Mesenchymal stem cell (in vitro differentiated cells and primary cell): ENCODE data around the gene HRNR.
"Not testable (repeated sequence)": the region's sequence is repeated elsewhere in the genome, so short reads cannot be mapped to it uniquely, and the experiment has no call there.

Experiments used
- DNase-seq: peaks from one replicate; pipeline ENCODE4 v3.0.0-alpha.2; 2013
- H2AFZ ChIP-seq: one replicate; pipeline ENCODE4 v1.6.1; 2013; ENCODE audit warnings: low read depth, mild to moderate bottlenecking, control low read depth, inconsistent platforms, low read length, moderate library complexity
- H2AK5ac ChIP-seq: 2 replicates; pipeline ENCODE4 v1.6.1; 2013; ENCODE audit warnings: low read length, moderate library complexity, mild to moderate bottlenecking, inconsistent platforms; ENCODE audit not compliant: severe bottlenecking
- H2BK120ac ChIP-seq: one replicate; pipeline ENCODE4 v1.6.1; 2013; ENCODE audit warnings: low read depth, mild to moderate bottlenecking, inconsistent platforms, low read length, moderate library complexity
- H2BK12ac ChIP-seq, 2 experiments: one replicate each; pipeline ENCODE4 v1.6.1; 2013; ENCODE audit warnings: inconsistent platforms in 2 of 2, low read length in 2 of 2, mild to moderate bottlenecking in 2 of 2, moderate library complexity in 2 of 2, control low read depth in 1 of 2
- H2BK15ac ChIP-seq: one replicate; pipeline ENCODE4 v1.6.1; 2013; ENCODE audit warnings: mild to moderate bottlenecking, low read depth, inconsistent platforms; ENCODE audit not compliant: poor library complexity, severe bottlenecking
- H2BK5ac ChIP-seq: 2 replicates; pipeline ENCODE4 v1.6.1; 2013; ENCODE audit warnings: low read depth, mild to moderate bottlenecking, low read length, control low read depth, inconsistent platforms; ENCODE audit not compliant: poor library complexity, severe bottlenecking
- H3K14ac ChIP-seq, 2 experiments: one replicate each; pipeline ENCODE4 v1.6.1; 2013; ENCODE audit warnings: inconsistent platforms in 2 of 2, low read length in 2 of 2, control low read depth in 1 of 2, mild to moderate bottlenecking in 1 of 2, moderate library complexity in 1 of 2
- H3K18ac ChIP-seq, 2 experiments: one replicate each; pipeline ENCODE4 v1.6.1; 2013; ENCODE audit warnings: inconsistent platforms in 2 of 2, low read length in 2 of 2, control low read depth in 1 of 2, low read depth in 1 of 2, mild to moderate bottlenecking in 1 of 2
- H3K23ac ChIP-seq, 2 experiments: one replicate each; pipeline ENCODE4 v1.6.1; 2013; ENCODE audit warnings: inconsistent platforms in 2 of 2, low read length in 2 of 2, mild to moderate bottlenecking in 2 of 2, moderate library complexity in 2 of 2, control low read depth in 1 of 2
- H3K27ac ChIP-seq: 2 replicates; pipeline ENCODE4 v1.5.1; 2013; ENCODE audit warnings: mild to moderate bottlenecking, moderate library complexity, low read length, control low read depth, inconsistent platforms; ENCODE audit not compliant: poor library complexity, severe bottlenecking
- H3K27me3 ChIP-seq, 2 experiments: 2 replicates each; pipeline versions ENCODE4 v1.6.1 to v1.7.0; 2013; ENCODE audit warnings: low read length in 2 of 2, mild to moderate bottlenecking in 2 of 2, moderate library complexity in 2 of 2, control low read depth in 1 of 2, inconsistent platforms in 1 of 2; ENCODE audit not compliant: control insufficient read depth in 1 of 2, insufficient read depth in 1 of 2
- H3K36me3 ChIP-seq, 2 experiments: 2 replicates each; pipeline versions ENCODE4 v1.6.1 to v1.7.0; 2013; ENCODE audit warnings: low read length in 2 of 2, control low read depth in 1 of 2, inconsistent platforms in 1 of 2, low read depth in 1 of 2, mild to moderate bottlenecking in 1 of 2; ENCODE audit not compliant: insufficient read depth in 2 of 2, control insufficient read depth in 1 of 2
- H3K4ac ChIP-seq, 2 experiments: one replicate each; pipeline ENCODE4 v1.6.1; 2013; ENCODE audit warnings: inconsistent platforms in 2 of 2, low read length in 2 of 2, mild to moderate bottlenecking in 2 of 2, moderate library complexity in 2 of 2, control low read depth in 1 of 2, low read depth in 1 of 2
- H3K4me1 ChIP-seq: 2 replicates; pipeline ENCODE4 v1.6.1; 2013; ENCODE audit warnings: low read depth, low read length, control low read depth; ENCODE audit not compliant: control insufficient read depth, insufficient read depth
- H3K4me2 ChIP-seq: 2 replicates; pipeline ENCODE4 v1.6.1; 2013; ENCODE audit warnings: low read length, mild to moderate bottlenecking, inconsistent platforms; ENCODE audit not compliant: poor library complexity, severe bottlenecking
- H3K4me3 ChIP-seq, 2 experiments: 2 replicates each; pipeline versions ENCODE4 v1.5.1 to v1.7.0; 2013; ENCODE audit warnings: low read length in 2 of 2, mild to moderate bottlenecking in 2 of 2, control low read depth in 1 of 2, low read depth in 1 of 2; ENCODE audit not compliant: insufficient read depth in 1 of 2
- H3K79me1 ChIP-seq: replicated peaks from 2 replicates; pipeline ENCODE4 v1.6.1; 2013; ENCODE audit warnings: mild to moderate bottlenecking, control low read depth, low read length, inconsistent platforms; ENCODE audit not compliant: poor library complexity, severe bottlenecking
- H3K9ac ChIP-seq: 2 replicates; pipeline ENCODE4 v1.7.0; 2013; ENCODE audit warnings: mild to moderate bottlenecking, low read length, moderate library complexity
- H3K9me3 ChIP-seq: 2 replicates; pipeline ENCODE4 v1.7.0; 2013; ENCODE audit warnings: mild to moderate bottlenecking, low read length; ENCODE audit not compliant: control insufficient read depth
- H4K8ac ChIP-seq: one replicate; pipeline ENCODE4 v1.6.1; 2013; ENCODE audit warnings: inconsistent platforms, mild to moderate bottlenecking, low read length, moderate library complexity
- H4K91ac ChIP-seq: one replicate; pipeline ENCODE4 v1.6.1; 2013; ENCODE audit warnings: mild to moderate bottlenecking, low read length, inconsistent platforms
- WGBS: methylation state at CpG from one replicate; pipeline ENCODE4 v1.1.7; 2013; ENCODE audit warnings: mixed read lengths; 5-methylcytosine and 5-hydroxymethylcytosine counted together

The HRNR gene

DNA sequence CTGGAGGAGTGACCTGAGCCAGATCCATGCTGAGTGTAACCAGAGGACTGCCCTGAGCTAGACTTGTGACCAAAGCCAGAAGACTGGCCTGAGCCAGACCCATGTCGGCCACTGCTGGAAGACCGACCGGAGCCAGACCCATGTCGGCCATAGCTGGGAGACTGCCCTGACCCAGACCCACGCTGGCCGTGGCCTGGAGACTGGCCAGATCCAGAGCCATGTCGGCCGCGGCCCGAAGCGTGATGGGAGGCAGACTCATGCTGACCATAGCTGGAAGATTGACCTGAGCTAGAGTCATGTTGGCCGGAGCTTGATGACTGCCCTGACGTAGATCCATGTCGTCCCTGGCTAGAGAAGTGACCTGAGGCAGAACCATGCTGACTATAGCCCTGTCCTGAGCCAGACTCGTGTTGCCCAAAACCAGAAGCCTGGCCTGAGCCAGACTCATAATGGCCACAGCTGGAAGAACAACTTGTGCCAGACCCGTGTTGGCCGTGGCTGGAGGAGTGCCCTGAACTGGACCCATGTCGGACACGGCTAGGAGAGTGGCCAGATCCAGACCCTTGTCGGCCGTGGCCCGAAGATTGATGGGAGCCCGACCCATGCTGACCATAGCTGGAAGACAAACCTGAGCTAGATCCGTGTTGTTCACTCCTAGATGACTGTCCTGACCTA lies 5.1 kb downstream of the HRNR start:
- Histone ChIP-seq H3K23ac (no peak overlapping the region), H3K79me1 (no peaks in the 10 kb centered on the region), H3K27ac (no peak overlapping the region), H3K18ac (no peak overlapping the region), H3K4ac (no peak overlapping the region), H3K14ac (no peak overlapping the region), H3K9ac (no peak overlapping the region), H2BK5ac (no peak overlapping the region), H3K36me3 (no peaks in the 10 kb centered on the region), H2AFZ (no peak overlapping the region), H4K91ac (no peak overlapping the region), H2AK5ac (no peak overlapping the region), H2BK120ac (no peak overlapping the region), H2BK12ac (no peak overlapping the region), H3K9me3 (no peaks in the 10 kb centered on the region), H2BK15ac (no peak overlapping the region), H4K8ac (no peak overlapping the region), H3K4me1 (no peaks in the 10 kb centered on the region), H3K4me2 (no peak overlapping the region), H3K4me3 (no peak overlapping the region), H3K27me3 (no peaks in the 10 kb centered on the region)
- 83% methylated on average over 24 of the region's 24 CpGs for WGBS
- no peak for DNase-seq

DNA sequence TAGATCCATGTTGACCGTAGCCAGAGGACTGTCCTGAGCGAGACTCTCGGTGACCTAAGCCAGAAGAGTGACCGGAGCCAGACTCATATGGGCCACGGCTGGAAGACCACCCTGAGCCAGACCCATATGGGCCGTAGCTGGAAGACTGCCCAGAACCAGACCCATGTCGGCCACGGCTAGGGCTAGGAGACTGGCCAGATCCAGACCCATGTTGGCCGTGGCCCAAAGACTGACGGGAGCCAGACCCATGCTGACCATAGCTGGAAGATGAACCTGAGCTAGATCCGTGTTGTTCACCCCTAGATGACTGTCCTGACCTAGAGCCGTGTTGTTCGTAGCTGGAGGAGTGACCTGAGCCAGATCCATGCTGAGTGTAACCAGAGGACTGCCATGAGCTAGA lies 8.4 kb downstream of the HRNR start:
- not testable (repeated sequence) for H3K18ac ChIP-seq, H3K14ac ChIP-seq, H3K4me1 ChIP-seq, H2BK15ac ChIP-seq, H3K27me3 ChIP-seq, H3K27ac ChIP-seq, H3K79me1 ChIP-seq, H2BK5ac ChIP-seq, H3K9me3 ChIP-seq, H3K23ac ChIP-seq, H3K9ac ChIP-seq, H2BK120ac ChIP-seq, H2AK5ac ChIP-seq, H2BK12ac ChIP-seq, H4K91ac ChIP-seq, H3K4me2 ChIP-seq, H3K36me3 ChIP-seq, H2AFZ ChIP-seq, H3K4me3 ChIP-seq, DNase-seq, H3K4ac ChIP-seq, H4K8ac ChIP-seq
- WGBS, result 79% methylated on average over 2 of the region's 13 CpGs

DNA sequence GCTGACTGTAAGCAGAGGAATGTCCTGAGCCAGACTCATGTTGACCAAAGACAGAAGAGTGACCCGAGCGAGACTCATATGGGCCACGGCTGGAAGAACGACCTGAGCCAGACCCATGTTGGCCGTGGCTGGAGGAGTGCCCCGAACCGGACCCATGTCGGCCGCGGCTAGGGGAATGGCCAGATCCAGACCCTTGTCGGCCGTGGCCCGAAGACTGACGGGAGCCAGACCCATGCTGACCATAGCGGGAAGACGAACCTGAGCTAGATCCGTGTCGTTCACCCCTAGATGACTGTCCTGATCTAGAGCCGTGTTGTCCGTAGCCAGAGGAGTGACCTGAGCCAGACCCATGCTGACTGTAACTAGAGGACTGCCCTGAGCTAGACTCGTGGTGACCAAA lies 9.1 kb downstream of the HRNR start:
- H4K91ac ChIP-seq, H2BK5ac ChIP-seq, H3K27ac ChIP-seq, H3K4me3 ChIP-seq, H3K36me3 ChIP-seq, H3K4ac ChIP-seq, H3K23ac ChIP-seq, H2AK5ac ChIP-seq, H3K79me1 ChIP-seq, DNase-seq, H3K9ac ChIP-seq, H3K4me2 ChIP-seq, H2BK15ac ChIP-seq, H2BK12ac ChIP-seq, H2AFZ ChIP-seq, H3K18ac ChIP-seq, H3K14ac ChIP-seq, H2BK120ac ChIP-seq, H3K4me1 ChIP-seq, H3K27me3 ChIP-seq, H4K8ac ChIP-seq, H3K9me3 ChIP-seq: not testable (repeated sequence)
- no CpG with 5 or more reads among the region's 21 CpGs for WGBS

DNA sequence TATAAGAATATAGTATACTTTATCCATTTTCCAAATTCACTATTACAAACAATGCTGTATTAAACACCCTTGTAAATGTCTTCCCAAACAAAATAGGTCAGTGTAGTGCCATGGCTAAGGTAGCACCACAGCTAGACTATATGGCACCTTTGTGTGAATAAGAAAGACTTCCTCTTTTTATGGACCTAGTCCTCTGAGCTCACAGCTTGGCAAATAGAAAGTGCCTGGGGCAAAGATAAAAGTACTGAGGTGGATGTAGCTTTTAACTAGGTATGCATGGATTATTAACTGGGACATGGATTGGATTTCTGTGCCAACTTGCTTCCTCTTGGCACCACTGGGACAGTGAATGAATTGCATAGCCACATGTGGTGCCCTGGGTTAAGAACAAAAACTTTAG lies 25.0 kb downstream of the HRNR start:
- Histone ChIP-seq H2AFZ (no peak overlapping the region), H3K18ac (no peak overlapping the region), H2BK12ac (no peak overlapping the region), H3K27ac (no peak overlapping the region), H3K27me3 (no peaks in the 10 kb centered on the region), H3K23ac (no peak overlapping the region), H3K4me1 (no peaks in the 10 kb centered on the region), H3K9me3 (no peaks in the 10 kb centered on the region), H2BK5ac (no peak overlapping the region), H3K36me3 (no peaks in the 10 kb centered on the region), H3K4me3 (no peak overlapping the region), H2BK15ac (no peak overlapping the region), H3K9ac (no peak overlapping the region), H4K91ac (no peak overlapping the region), H2BK120ac (no peak overlapping the region), H3K14ac (no peak overlapping the region), H2AK5ac (no peak overlapping the region), H4K8ac (no peak overlapping the region), H3K79me1 (no peaks in the 10 kb centered on the region), H3K4ac (no peak overlapping the region), H3K4me2 (no peak overlapping the region)
- no peak for DNase-seq
